HepG2 (cell line): Measurements from ENCODE around the gene CXADR.

Experiments
- BHLHE40 ChIP-seq: IDR thresholded peaks from 2 replicates; pipeline ENCODE4 v1.6.1; 2011; ENCODE audit warnings: low read length, improper control_type of control experiment
- EEA1 ChIP-seq: sonication (generic); formaldehyde crosslinking; IDR thresholded peaks from 2 replicates; pipeline ENCODE4 v1.5.1; 2020; ENCODE audit warnings: mild to moderate bottlenecking, missing genetic modification reagents, borderline replicate concordance
- EP300 ChIP-seq, 3 experiments: sonication (generic) in 1 of 3; formaldehyde crosslinking in 1 of 3; IDR thresholded peaks; 2 replicates each; pipeline versions ENCODE4 v1.5.1 to v1.6.1; 2011 to 2020; ENCODE audit warnings: low read depth in 2 of 3, low read length in 2 of 3, borderline replicate concordance in 1 of 3, improper control_type of control experiment in 1 of 3, mild to moderate bottlenecking in 1 of 3, missing genetic modification reagents in 1 of 3, moderate library complexity in 1 of 3
- HNRNPUL1 ChIP-seq: fragments of 200-400 bp; formaldehyde crosslinking; IDR thresholded peaks from 2 replicates; pipeline ENCODE4 v1.6.1; 2017; ENCODE audit warnings: low read depth, mild to moderate bottlenecking, low read length, moderate library complexity
- JUND ChIP-seq: sonication (generic); formaldehyde crosslinking; IDR thresholded peaks from 2 replicates; pipeline ENCODE4 v1.8.0; 2022; ENCODE audit warnings: mild to moderate bottlenecking, missing genetic modification reagents
- KAT7 ChIP-seq: IDR thresholded peaks from 2 replicates; pipeline ENCODE4 v1.6.1; 2018; ENCODE audit warnings: borderline replicate concordance, missing compliant biosample characterization
- KDM6A ChIP-seq: IDR thresholded peaks from 2 replicates; pipeline ENCODE4 v1.6.1; 2016; ENCODE audit warnings: low read depth
- POLR2A ChIP-seq, 2 experiments: IDR thresholded peaks; 2 replicates each; pipeline ENCODE4 v1.6.1; 2011; ENCODE audit warnings: low read depth in 2 of 2, low read length in 2 of 2, mild to moderate bottlenecking in 1 of 2, moderate library complexity in 1 of 2; ENCODE audit not compliant: insufficient read depth in 1 of 2
- SIN3A ChIP-seq: IDR thresholded peaks from 2 replicates; pipeline ENCODE4 v1.6.1; 2011; ENCODE audit warnings: low read depth, mild to moderate bottlenecking, control low read depth, low read length, borderline replicate concordance
- SNRNP70 ChIP-seq: fragments of 200-400 bp; formaldehyde crosslinking; IDR thresholded peaks from 2 replicates; pipeline ENCODE4 v1.6.1; 2017; ENCODE audit warnings: mild to moderate bottlenecking, low read depth, low read length, moderate library complexity
- ZNF205 ChIP-seq: IDR thresholded peaks from 2 replicates; pipeline ENCODE4 v1.6.1; 2018; ENCODE audit warnings: missing biosample characterization, missing genetic modification reagents
- ZNF331 ChIP-seq: sonication (generic); formaldehyde crosslinking; IDR thresholded peaks from 2 replicates; pipeline ENCODE4 v1.4.0; 2020; ENCODE audit warnings: missing genetic modification reagents
- ZNF766 ChIP-seq: sonication (generic); formaldehyde crosslinking; IDR thresholded peaks from 2 replicates; pipeline ENCODE4 v1.5.0; 2020; ENCODE audit warnings: missing genetic modification reagents, borderline replicate concordance

DNA sequence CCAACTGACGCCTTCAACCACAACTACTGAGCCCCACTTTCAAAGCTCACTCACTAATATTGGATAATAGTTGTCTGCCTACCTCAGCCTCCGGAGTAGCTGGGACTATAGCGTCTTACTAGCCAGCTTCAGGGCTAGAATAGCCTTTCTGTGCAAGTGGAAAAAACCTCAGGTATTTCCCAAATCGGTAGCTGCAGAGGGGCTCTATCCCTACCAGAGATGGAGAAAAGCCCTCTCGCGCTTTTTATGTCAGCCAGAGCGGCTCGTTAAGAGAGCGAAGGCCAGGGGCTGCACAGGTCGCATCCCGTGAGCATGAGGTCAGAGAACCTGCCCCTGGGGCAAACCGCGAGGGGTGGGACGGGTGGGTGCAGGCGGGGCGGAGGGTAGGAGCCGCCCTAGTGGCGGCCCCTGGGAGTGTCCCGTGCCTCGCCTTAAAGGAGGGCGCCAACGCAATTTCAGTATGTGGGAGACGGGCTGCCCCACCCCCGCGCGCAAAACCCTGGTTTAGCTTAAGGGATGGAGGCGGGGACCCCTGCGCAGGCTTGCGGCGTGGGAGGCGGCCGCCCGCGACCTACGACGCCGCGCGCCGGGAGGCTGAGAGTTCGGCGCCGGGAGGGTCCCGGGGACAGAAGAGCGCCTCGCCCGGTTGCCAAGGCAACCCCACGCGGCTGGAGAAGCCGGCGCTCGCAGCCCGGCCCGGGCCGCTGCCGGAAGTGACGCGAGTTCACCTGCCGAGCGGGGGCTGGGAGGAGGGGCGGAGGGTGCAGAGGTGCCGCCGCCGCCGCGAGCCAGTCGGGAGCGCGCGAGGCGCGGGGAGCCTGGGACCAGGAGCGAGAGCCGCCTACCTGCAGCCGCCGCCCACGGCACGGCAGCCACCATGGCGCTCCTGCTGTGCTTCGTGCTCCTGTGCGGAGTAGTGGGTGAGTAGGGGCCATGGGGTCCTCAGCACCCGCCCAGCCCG is at the start of gene CXADR:
- TF ChIP-seq JUND (CRISPR knock-in tag) (0 out of 2 replicates have a peak, but pooled peaks have one; percentile 7), ZNF766 (CRISPR knock-in tag) (peak; percentile 22; the same call in 1 of the 2 replicates), ZNF331 (peak; percentile 50; the same call in 1 of the 2 replicates), KAT7 (CRISPR knock-in tag) (no peak), ZNF205 (CRISPR knock-in tag) (0 out of 2 replicates have a peak, but pooled peaks have one; percentile 30), SIN3A (peak; percentile 43; the same call in 1 of the 2 replicates), EEA1 (CRISPR knock-in tag) (no peak), EP300 (IDR thresholded peaks at IDR 0.05; ENCODE audit: low read depth in 2 of 2, low read length in 2 of 2) (peak in 1 of 2 experiments; percentile 29; a peak in 1 of 4 replicates), EP300 (CRISPR knock-in tag; IDR thresholded peaks at IDR 0.05; ENCODE audit: borderline replicate concordance) (peak; percentile 5; the same call in 1 of the 2 replicates), HNRNPUL1 (peak; percentile 75; the same call in 1 of the 2 replicates), KDM6A (CRISPR knock-in tag) (no peak), SNRNP70 (no peak), BHLHE40 (peak; percentile 86), POLR2A (IDR thresholded peaks at IDR 0.05; ENCODE audit: insufficient read depth in 1 of 2, low read depth in 2 of 2, low read length in 2 of 2) (peak; percentile 91 to 96)
